ENCODE results near the gene KCNQ2.

KCNQ2 gene

GRCh38 chr20:63491078-63491477 is 18.6 kb upstream of the KCNQ2 start:
- Histone ChIP-seq H3K27me3 (ENCODE audit: low read depth, low read length) (no peaks in the 10 kb centered on the region), H3K9me3 (ENCODE audit: insufficient read depth, low read length) (no peaks in the 10 kb centered on the region), H3K27ac (ENCODE audit: low read length) (no peak overlapping the region), H3K4me3 (ENCODE audit: low read length) (no peak overlapping the region), H3K4me1 (ENCODE audit: low read length) (no peaks in the 10 kb centered on the region), H3K9ac (ENCODE audit: low read length) (no peak overlapping the region), H3K36me3 (replicated peaks; ENCODE audit: low read depth, low read length) (no peaks in the 10 kb centered on the region), H3K4me2 (ENCODE audit: low read length) (no peak overlapping the region), H4K20me1 (ENCODE audit: insufficient read depth, low read length) (no peaks in the 10 kb centered on the region), H3K79me2 (ENCODE audit: low read length) (no peaks in the 10 kb centered on the region), H2AFZ (ENCODE audit: low read depth, low read length) (no peak overlapping the region)
- no peak for TF ChIP-seq CTCF (IDR thresholded peaks at IDR 0.05; ENCODE audit: low read depth, low read length)
- TF ChIP-seq EZH2phosphoT487 (IDR thresholded peaks at IDR 0.05; ENCODE audit: low read depth), result no peak

GRCh38 chr20:63490416-63490815 is 18.0 kb upstream of the KCNQ2 start:
- Histone ChIP-seq H3K4me1 (ENCODE audit: low read length) (no peaks in the 10 kb centered on the region), H3K27ac (ENCODE audit: low read length) (no peak overlapping the region), H3K27me3 (ENCODE audit: low read depth, low read length) (no peaks in the 10 kb centered on the region), H3K4me2 (ENCODE audit: low read length) (no peak overlapping the region), H3K9me3 (ENCODE audit: insufficient read depth, low read length) (no peaks in the 10 kb centered on the region), H3K4me3 (ENCODE audit: low read length) (no peak overlapping the region), H3K36me3 (replicated peaks; ENCODE audit: low read depth, low read length) (no peaks in the 10 kb centered on the region), H2AFZ (ENCODE audit: low read depth, low read length) (no peak overlapping the region), H4K20me1 (ENCODE audit: insufficient read depth, low read length) (no peaks in the 10 kb centered on the region), H3K9ac (ENCODE audit: low read length) (no peak overlapping the region), H3K79me2 (ENCODE audit: low read length) (no peaks in the 10 kb centered on the region)
- no peak for TF ChIP-seq EZH2phosphoT487 (IDR thresholded peaks at IDR 0.05; ENCODE audit: low read depth)
- TF ChIP-seq CTCF (IDR thresholded peaks at IDR 0.05; ENCODE audit: low read depth, low read length), result no peak

- TF ChIP-seq EZH2phosphoT487 (IDR thresholded peaks at IDR 0.05; ENCODE audit: low read depth), result no peak
- Histone ChIP-seq H3K4me3 (ENCODE audit: low read length) (no peak overlapping the region), H3K27me3 (ENCODE audit: low read depth, low read length) (no peaks in the 10 kb centered on the region), H3K9me3 (ENCODE audit: insufficient read depth, low read length) (no peaks in the 10 kb centered on the region), H3K27ac (ENCODE audit: low read length) (no peak overlapping the region), H3K79me2 (ENCODE audit: low read length) (no peaks in the 10 kb centered on the region), H4K20me1 (ENCODE audit: insufficient read depth, low read length) (no peaks in the 10 kb centered on the region), H3K36me3 (replicated peaks; ENCODE audit: low read depth, low read length) (no peaks in the 10 kb centered on the region), H2AFZ (ENCODE audit: low read depth, low read length) (no peak overlapping the region), H3K4me1 (ENCODE audit: low read length) (no peaks in the 10 kb centered on the region), H3K9ac (ENCODE audit: low read length) (no peak overlapping the region), H3K4me2 (ENCODE audit: low read length) (no peak overlapping the region)
These were observed 16.1 kb upstream of the KCNQ2 start for GRCh38 chr20:63488315-63489251.

DNA sequence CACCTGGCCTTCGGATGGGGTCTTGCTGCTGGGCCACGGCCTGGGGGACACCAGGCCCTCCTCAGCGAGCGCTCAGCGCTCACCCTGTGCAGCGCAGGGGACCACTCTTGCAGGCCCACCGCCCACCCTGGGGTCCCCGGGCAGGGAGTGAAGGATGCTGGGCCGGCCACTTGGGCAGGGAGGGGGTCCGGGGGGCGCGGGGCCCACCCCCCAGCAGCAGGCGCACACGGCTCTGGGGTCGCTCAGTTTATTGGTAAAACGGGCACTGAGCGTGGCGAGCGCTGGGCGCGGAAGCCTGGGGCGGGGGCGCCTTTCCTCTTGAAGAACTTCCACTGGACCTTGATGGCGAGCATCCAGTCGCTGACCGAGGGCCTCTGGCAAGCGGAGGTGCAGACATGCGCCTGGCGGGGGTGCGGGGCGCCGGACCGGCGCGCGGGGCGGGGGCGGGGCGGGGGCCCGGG is 15.4 kb upstream of the KCNQ2 start:
- H3K4me2 ChIP-seq (ENCODE audit: low read length), result no peak overlapping the region
- no peak overlapping the region for H3K27ac ChIP-seq (ENCODE audit: low read length)
- TF ChIP-seq CTCF (IDR thresholded peaks at IDR 0.05; ENCODE audit: low read depth, low read length) (no peak), EZH2phosphoT487 (IDR thresholded peaks at IDR 0.05; ENCODE audit: low read depth) (no peak)
- H3K27me3 ChIP-seq (ENCODE audit: low read depth, low read length), result no peaks in the 10 kb centered on the region
- no peak overlapping the region for H3K4me3 ChIP-seq (ENCODE audit: low read length)
- no peaks in the 10 kb centered on the region for H3K36me3 ChIP-seq (replicated peaks; ENCODE audit: low read depth, low read length)
- no peak overlapping the region for H2AFZ ChIP-seq (ENCODE audit: low read depth, low read length)
- no peaks in the 10 kb centered on the region for H4K20me1 ChIP-seq (ENCODE audit: insufficient read depth, low read length)
- no peaks in the 10 kb centered on the region for H3K4me1 ChIP-seq (ENCODE audit: low read length)
- H3K9me3 ChIP-seq (ENCODE audit: insufficient read depth, low read length), result no peaks in the 10 kb centered on the region
- H3K9ac ChIP-seq (ENCODE audit: low read length), result no peak overlapping the region
- no peaks in the 10 kb centered on the region for H3K79me2 ChIP-seq (ENCODE audit: low read length)

Measured in OCI-LY3 (cell line).